PC-3 (cell line): Measurements from ENCODE around the gene CHD6.
A peak's percentile ranks its signal among the peaks of the same experiment; 100 is the strongest.

Experiments
- EZH2 ChIP-seq: fragments of 300-600 bp; sonication (generic); IDR thresholded peaks from one replicate; pipeline ENCODE4 v1.6.1; 2017; ENCODE audit warnings: antibody characterized with exemption, mild to moderate bottlenecking, low read length; ENCODE audit not compliant: unreplicated experiment
- TF ChIP-seq, protein P1 (sequence below): fragments of 300-600 bp; sonication (generic); conservative IDR thresholded peaks from 2 replicates; pipeline ENCODE4 v1.5.1; 2017; ENCODE audit warnings: antibody characterized with exemption, low read depth, mild to moderate bottlenecking, low read length

GRCh38 chr20:41604002-41604401 is 14.2 kb downstream of the CHD6 start:
- TF ChIP-seq, protein P1, sequence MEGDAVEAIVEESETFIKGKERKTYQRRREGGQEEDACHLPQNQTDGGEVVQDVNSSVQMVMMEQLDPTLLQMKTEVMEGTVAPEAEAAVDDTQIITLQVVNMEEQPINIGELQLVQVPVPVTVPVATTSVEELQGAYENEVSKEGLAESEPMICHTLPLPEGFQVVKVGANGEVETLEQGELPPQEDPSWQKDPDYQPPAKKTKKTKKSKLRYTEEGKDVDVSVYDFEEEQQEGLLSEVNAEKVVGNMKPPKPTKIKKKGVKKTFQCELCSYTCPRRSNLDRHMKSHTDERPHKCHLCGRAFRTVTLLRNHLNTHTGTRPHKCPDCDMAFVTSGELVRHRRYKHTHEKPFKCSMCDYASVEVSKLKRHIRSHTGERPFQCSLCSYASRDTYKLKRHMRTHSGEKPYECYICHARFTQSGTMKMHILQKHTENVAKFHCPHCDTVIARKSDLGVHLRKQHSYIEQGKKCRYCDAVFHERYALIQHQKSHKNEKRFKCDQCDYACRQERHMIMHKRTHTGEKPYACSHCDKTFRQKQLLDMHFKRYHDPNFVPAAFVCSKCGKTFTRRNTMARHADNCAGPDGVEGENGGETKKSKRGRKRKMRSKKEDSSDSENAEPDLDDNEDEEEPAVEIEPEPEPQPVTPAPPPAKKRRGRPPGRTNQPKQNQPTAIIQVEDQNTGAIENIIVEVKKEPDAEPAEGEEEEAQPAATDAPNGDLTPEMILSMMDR = peak; percentile 41
- TF ChIP-seq EZH2 = no peak
